Stimulated activated CD8-positive, alpha-beta memory T cell treated with anti-CD3 and anti-CD28 coated beads, Interleukin-7, amount 100 ng/mL, for 1 hour (primary cell): ENCODE measurements around the gene SLC38A8.
A peak's percentile ranks its signal among the peaks of the same experiment; 100 is the strongest.

ENCODE experiments used
- DNase-seq, 2 donors: peaks; one replicate each; pipeline ENCODE4 v3.0.0-alpha.2; 2020; ENCODE audit warnings: low read depth in 2 of 2

SLC38A8 gene

DNA sequence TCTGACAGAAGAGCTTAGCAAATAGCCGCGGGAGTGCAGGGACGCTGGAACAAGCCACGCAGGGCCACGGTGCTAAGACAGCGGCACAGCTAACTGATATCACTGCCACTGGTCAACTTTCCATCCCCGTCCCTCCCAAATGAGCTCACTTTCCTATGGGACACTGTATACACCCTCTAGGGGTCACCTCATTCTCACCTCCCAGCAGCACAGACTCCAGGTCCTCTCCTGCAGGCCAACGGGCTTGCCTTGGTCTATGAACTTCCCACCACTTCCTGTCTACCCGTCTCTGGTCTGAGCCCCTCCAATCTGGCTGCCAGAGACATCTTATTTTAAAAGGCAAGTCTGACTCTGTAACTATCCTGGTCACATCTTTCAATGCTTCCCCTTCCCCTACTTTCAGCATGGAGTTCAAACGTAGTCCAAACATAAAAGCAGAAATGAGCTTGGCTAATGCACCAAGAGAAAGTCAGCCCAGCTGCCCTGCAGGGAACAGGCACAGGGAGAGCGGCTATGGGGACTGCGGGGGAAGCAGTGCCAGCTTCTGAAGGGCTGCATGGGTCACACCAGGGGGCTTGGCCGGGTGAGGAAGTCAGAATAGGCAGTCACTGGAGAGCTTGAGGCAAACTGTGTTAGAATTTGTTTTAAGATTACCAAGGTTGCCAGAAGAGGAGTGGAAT lies 26.3 kb upstream of the SLC38A8 start:
- DNase-seq: no peak

DNA sequence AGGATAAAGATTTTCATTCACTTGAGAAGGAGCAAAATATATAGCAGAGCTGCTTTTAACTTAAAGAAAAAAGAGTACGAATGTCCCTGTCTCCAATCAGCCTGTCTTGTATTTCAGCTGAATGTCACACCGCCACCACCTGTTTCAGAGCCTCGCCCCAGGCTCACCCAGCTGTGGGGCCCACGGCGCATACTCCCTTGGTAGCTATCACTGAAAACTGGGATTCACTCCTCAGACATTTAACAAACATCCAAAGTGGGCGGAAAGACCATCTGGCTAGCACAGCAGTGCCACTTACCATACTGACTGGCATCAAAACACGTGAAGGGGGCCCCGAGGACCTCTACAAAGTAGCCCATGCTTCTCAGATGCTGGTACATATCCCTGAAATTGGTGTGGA lies 25.4 kb upstream of the SLC38A8 start:
- no peak for DNase-seq

DNA sequence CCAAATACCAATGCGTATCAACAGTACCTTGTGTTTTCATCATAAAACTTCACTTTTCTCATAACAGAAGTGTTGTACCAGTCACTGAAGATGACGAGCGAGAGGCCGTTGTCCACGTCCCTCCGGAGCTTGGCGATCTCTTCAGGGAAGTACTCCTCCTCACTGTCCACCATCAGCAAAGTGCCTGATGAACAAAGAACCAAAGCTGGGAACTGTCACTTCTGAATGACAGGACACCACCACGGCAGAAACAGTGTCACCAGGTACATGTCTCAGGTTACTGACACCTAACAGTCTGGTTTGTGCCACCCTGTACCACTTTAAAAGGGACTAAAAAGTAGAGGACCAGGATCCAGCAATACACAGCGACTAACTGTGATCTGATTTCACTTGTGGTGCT lies 25.0 kb upstream of the SLC38A8 start:
- DNase-seq: no peak

DNA sequence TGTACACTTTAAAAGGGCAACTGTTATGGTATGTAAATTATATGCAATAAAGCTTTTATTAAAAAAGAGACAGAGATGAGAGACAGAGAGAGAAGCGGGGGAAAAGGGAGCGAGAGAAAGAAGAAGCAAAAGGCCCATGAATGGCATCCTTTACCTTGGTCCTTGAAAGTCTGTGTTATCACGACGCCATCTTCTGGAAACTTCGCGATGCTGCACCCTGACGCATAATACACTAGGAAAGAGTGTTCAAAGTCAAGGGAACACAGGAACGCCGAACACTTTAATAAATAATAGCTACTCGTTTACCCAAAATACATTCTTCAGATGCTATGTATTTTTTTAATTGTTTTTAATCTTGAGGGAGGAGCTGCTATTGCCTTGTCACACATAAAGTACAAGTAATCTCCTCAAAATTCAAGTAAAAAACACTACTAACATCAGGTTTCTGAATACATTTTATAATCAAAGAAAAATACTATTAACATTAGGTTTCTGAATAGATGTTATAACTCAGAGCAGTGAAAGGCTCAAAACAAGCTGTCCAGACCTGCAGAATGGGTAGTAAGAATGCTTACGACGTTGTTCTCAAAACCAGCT lies 23.0 kb upstream of the SLC38A8 start:
- DNase-seq: no peak

DNA sequence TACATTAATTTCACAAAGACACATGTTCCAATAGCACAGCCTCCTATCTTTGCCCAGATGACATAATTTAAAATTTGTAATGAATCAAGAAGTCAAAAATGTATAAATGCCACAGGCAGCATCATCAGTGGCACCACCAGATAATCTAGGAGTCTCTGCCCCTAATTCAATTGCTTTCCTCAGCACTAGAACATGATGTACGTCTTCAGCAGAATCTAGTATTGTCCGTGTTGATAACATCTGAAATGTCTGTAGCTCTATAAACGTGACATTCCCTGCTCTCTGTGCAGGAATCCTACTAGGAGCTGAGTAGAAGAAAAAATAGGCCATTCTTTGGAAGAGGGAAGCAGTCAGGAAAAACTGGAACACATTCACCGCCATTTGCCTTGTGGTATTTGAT lies 21.4 kb upstream of the SLC38A8 start:
- DNase-seq: no peak

GRCh38 chr16:84062734-84063640 lies 20.4 kb upstream of the SLC38A8 start:
- DNase-seq: peak in 1 of 2 donors; percentile 15

DNA sequence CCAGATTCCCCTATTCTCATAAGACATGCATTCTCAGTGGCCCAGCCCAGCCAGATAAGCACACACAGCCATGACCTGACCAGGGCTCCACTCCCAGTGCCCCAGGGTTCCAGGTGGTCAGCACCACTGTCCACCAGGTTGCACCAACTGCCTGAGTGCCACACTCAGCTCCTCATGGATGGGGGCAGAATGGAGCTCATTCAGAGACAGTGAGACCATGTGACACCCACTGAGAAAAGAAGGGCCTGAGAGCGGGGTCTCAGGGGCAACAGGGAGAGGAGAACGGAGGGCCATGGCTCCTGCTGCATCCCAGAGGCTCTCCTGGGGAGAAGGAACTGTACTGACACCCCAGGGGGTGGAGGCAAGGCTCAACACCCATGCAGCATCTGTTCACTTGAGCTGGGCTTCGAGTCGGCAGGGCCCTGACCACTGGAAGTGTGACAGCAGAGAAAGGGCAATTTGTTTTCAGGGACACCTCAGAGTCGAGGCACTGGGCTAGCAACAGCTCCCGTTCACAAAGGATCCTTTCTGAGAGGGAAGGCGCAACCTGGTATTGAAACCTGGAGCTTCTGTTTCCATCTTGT lies 18.7 kb upstream of the SLC38A8 start:
- no peak for DNase-seq

- no peak for DNase-seq
Measured at GRCh38 chr16:84059946-84060901, 17.6 kb upstream of the SLC38A8 start.

- no peak for DNase-seq
Measured at GRCh38 chr16:84059111-84059510, 16.5 kb upstream of the SLC38A8 start.

- no peak for DNase-seq
Measured at GRCh38 chr16:84058664-84059063, 16.1 kb upstream of the SLC38A8 start.

DNA sequence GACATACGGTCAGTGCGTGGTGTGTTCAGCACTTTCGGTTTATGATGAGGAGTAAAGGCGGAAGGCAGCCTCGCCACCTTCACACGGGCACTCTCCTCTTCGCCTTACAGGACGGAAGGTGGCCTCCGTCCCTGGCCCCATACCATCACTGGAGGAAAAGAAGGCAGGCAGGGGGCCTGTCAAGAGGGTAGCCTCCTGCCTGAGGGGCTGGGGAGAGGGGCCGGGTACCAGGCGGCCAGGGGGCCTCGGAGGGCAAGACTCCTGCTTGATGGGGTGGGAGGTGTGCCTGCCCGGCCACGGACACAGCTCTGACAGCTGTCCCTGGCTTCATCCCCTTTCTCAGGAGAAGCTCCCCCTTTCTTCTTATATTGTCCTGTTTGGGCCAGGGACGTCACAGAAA lies 15.6 kb upstream of the SLC38A8 start:
- no peak for DNase-seq

- no peak for DNase-seq
Measured at GRCh38 chr16:84056933-84057332, 14.3 kb upstream of the SLC38A8 start.

DNA sequence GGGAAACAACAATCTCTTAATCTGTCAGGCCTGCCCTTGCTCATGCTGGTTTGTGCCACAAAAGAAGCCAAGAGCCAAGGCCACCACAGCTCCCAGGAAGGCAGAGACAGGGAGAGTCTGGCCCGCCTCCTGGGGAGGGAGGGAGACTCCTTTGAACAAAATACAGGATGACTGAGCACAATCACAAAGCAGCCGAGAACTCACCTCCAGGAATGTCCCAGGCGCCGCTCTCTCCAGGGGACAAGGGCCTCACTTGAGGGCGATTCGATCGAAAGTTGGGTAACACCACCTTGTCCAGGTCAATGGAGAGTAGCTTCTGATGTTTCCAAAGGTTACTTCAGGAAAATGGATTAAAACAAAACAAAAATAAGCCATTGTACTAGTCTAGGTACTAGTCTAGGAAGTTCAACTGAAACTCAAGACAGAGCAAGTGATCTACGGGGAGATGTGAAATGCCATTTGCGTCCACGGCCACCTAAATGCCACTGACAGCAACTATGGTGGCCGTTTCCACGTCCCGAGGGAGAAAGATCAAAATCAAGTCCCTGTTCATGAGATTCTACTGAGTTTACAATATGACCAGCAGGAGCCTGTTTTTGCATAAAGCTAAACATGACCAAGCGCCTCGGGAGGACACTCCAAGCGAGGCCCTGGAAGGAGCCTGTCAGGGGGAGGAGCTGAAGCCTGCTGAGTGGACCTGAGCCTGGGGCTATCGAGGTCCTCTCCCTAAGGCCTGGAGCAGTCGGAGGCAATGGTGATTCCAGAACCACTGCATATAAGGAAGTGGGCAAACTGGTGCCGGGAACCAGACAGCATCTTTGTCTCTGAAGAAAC lies 13.4 kb upstream of the SLC38A8 start:
- no peak for DNase-seq

GRCh38 chr16:84055366-84055765 lies 12.8 kb upstream of the SLC38A8 start:
- no peak for DNase-seq

DNA sequence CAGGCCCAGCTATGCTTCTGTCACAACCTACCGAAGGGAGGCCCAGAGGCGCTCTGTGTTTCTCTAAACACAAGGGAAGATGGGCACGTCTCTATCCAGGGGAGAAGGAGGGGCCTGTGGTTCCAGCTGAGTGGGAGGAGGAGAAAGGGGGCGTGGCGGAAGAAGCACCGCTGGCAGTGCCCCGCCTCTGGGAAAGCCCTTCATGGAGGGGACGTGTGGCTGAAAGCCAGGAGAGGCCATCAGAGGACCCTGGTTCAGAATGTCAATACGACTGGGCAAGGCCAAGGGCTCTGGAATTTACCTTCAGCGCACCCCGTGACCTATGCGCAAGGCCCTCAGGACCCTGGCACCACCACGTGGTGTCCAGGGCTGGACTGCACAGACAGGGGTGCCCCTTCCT lies 12.3 kb upstream of the SLC38A8 start:
- no peak for DNase-seq

GRCh38 chr16:84054271-84054670 lies 11.7 kb upstream of the SLC38A8 start:
- no peak for DNase-seq

DNA sequence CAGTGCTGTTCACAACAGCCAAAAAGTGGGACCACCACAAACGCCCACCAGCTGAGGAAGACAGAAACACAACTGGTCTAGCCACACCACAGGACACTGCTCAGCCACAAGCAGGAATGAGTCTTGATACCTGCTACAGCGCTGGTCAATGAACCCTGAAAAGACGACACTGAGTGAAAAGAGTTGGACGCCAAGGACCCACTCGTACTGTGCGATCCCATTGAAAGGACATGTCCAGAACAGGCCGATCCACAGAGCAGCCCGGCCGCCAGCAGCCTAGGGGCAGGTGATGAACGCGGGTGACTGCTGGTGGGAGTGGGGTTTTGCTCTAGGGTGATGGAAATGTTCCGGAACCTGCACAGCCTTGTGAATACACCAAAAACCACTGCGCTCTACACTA lies 10.6 kb upstream of the SLC38A8 start:
- no peak for DNase-seq

DNA sequence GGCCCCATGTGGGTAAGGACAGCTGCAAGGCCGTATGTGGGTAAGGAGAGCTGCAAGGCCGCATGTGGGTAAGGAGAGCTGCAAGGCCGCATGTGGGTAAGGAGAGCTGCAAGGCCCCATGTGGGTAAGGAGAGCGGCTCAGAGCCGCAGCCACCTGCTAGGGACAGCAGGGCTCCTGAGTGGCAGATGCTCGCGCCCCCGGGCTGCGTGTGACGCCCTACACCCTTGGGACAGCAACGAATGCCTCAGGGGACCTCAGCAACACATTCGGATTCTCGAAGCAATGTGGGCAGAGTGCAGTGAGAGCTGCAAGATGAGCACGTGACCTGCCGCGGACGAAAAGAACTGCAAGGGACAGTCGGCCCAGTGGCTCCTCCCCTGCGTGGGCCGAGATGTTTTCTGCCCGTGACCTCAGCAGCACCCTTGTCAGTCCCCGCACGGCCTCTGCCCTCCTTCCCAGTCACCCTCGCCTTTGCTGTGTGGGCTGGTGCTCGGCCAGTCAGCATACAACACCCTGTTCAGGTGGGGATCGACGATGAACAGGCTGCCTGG lies 9.6 kb upstream of the SLC38A8 start:
- no peak for DNase-seq

- DNase-seq: no peak
Measured at GRCh38 chr16:84050316-84050715, 7.7 kb upstream of the SLC38A8 start.

DNA sequence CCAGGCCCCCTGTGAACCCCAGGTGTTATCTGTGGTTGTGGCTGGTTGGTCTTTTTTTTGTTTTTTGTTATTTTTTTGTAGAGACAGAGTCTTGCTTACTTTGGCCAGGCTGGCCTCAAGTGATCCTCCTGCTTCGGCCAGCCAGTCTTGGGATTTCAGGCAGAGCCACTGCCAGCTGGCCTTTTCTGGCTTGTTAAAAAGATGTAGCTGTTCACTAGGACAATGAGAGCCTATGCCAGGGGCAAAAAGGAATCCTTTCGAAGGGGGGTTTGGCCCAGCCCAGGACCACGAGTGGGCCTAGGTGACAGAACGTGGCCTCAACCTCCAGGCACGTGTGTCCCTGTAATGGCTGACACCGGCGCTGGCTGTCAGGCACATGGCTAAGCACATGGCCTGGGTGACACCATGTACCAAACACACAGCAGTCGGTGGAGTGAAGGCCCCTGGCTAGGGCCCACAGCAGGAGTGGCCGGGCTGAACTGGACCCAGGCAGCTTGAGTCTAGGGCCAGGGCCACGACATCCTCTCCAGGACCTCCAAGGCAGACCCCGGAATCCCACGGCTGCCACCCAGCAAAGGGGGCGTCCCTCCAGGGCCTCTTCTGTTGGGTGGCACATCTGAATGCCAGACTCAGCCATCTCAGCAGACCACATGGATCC lies 6.9 kb upstream of the SLC38A8 start:
- no peak for DNase-seq
